Stimulated activated CD4-positive, alpha-beta T cell treated with anti-CD3 and anti-CD28 coated beads, Interleukin-4, amount 100 ng/mL, for 24 hours (primary cell): ENCODE measurements around the gene SPDYE17.
"Not testable (repeated sequence)": the region's sequence is repeated elsewhere in the genome, so short reads cannot be mapped to it uniquely, and the experiment has no call there.

Experiments used
- DNase-seq: peaks from one replicate; pipeline ENCODE4 v3.0.0-alpha.2; 2020

Gene SPDYE17

DNA sequence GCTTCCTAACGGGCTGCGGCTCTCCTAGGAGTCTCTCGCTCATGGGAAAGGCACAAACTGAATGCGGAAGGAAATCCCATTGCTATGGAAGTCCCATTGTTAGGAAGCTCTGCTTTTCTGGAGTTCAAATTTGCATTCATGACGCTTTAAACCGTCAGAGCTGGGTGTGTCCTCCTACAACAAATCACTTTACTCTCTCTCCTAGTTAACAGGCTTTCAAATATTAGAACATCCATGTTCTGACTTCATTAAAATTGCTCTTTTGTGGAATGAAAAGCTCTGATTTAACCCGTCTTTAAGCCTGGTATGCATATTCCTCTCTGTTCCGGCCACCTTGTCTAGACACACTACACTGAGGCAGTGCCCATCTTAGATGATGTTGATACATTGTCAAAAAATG lies at the start of gene SPDYE17:
Gene SPDYE17, minus strand, starts transcription at position 101 of the 400 bp plus-strand sequence. CDS start 1,791 bp downstream, outside the sequence.
- not testable (repeated sequence) for DNase-seq

- DNase-seq = not testable (repeated sequence)
Measured at GRCh38 chr7:77080236-77080635, 48.1 kb upstream of the SPDYE17 start.

- DNase-seq = not testable (repeated sequence)
Measured at GRCh38 chr7:77079624-77080023, 47.5 kb upstream of the SPDYE17 start.

GRCh38 chr7:77079112-77079511 lies 47.0 kb upstream of the SPDYE17 start:
- not testable (repeated sequence) for DNase-seq

DNA sequence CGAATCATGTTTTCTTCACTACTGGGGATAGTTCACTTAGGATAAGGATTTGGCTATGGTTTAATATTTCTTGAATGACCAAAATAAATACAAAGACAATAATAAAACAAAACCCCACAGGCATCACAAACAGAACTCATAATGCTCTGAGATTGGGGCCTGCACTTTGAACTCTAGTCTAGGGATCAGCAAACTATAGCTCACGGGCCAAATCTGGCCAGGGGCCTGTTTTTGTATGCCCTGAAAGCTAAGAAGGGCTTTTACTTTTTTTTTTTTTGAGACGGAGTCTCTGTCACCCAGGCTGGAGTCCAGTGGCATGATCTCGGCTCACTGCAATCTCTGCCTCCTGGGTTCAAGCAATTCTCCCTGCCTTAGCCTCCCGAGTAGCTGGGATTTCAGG lies 44.9 kb upstream of the SPDYE17 start:
- DNase-seq = not testable (repeated sequence)

- DNase-seq = not testable (repeated sequence)
Measured at GRCh38 chr7:77074786-77075396, 42.7 kb upstream of the SPDYE17 start.

DNA sequence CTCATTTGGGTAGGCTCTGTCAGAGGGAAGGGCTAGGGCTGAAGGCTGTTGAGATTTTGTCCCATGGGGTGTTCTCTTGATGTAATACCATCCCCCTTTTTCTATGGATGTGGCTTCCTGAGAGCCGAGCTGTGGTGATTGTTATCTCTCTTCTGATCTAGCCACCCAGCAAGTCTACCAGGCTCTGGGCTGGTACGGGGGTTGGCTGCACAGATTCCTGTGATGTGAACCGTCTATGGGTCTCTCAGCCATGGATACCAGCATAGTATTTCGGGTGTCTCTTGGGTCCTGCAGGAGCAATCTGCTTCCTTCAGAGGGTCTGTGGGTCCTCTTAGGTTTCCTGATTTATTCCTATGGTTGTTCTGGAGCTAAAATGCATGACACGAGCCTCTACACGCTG lies 38.9 kb upstream of the SPDYE17 start:
- not testable (repeated sequence) for DNase-seq

- DNase-seq = not testable (repeated sequence)
Measured at GRCh38 chr7:77065869-77066268, 33.7 kb upstream of the SPDYE17 start.

- not testable (repeated sequence) for DNase-seq
Measured at GRCh38 chr7:77063732-77064131, 31.6 kb upstream of the SPDYE17 start.

GRCh38 chr7:77062557-77062956 lies 30.4 kb upstream of the SPDYE17 start, which contains the start of gene SPDYE18:
Gene SPDYE18 (minus strand): TSS chr7:77062558. CDS start chr7:77060512, 2,046 bp downstream.
- DNase-seq = not testable (repeated sequence)

GRCh38 chr7:77026349-77026748 lies 5.8 kb downstream of the SPDYE17 start:
- not testable (repeated sequence) for DNase-seq

DNA sequence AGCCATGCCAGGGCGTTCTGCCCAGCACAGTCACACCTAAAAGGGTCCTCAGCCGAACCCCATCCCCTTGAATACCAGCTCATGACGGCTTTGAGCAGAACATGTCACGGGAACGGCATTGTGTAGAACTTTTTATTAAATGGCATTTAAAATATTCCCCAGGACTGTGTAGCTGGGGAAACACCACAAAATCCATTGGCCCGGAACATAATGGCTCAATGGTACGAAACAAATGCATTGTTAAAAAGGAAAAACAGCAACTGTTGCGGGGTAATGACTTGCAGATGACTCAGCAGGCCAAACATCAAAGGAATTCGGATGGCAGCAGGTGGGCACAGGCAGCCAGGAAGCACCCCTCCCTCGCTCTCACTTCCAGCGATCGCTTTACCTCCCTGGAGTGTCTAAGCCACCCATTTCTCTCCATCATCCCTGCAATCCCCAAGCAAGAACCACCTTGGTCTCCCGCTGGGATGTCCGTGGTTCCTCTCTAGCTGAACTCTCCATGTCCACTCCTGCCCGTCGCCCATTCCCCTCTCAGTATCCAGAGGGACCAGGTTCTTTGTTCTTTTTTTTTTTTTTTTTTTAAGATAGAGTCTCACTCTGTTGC lies 22.0 kb downstream of the SPDYE17 start:
- DNase-seq = not testable (repeated sequence)

- not testable (repeated sequence) for DNase-seq
Measured at GRCh38 chr7:77008000-77008399, 24.2 kb downstream of the SPDYE17 start.

DNA sequence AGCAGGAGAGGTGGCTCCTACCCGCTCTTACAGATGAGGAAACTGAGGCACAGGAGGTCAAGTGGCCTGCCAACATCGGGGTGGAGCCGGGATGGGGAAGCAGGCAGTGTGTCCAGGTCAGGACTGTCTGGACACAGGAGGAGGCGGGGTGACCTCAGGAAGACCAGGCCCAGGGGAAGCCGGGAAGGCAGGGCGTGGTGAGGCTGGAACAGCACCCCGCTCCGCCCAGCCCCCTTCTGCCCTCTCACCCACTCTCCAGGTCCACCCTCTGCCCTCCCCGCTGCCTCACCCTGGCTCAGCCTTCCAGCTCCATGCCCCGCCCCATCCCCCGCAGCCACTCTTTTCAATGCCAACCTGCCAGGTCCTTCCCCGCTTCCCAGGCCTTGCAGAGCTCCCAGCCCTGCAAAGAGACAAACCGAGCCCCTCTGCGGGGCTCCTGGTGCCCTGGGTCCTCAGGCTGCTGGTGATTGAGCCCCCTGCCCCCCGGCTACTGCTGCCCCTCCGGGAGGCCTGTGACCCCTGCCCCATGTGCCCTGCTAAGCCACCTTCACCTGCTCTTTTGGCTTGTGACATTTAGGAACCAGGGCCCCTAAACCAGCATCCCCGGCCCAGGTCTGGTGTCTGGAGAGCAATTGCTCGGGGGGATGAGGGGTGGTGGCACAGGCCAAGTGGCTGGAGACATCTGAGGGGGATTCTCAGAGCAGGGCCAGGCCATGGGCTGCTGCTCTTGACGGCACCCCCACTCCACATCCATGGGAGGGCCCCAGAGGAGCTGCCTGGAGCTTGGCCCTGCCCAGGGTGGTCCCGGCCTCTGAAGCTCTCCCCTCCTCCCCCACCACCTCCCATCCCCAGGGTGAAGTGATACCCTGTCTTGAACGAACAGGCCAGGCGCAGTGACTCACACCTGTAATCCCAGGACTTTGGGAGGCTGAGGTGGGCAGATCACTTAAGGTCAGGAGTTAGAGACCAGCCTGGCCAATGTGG lies 25.7 kb downstream of the SPDYE17 start:
- not testable (repeated sequence) for DNase-seq

- DNase-seq = not testable (repeated sequence)
Measured at GRCh38 chr7:77005461-77006057, 26.6 kb downstream of the SPDYE17 start.

GRCh38 chr7:77004151-77004550 lies 28.0 kb downstream of the SPDYE17 start:
- not testable (repeated sequence) for DNase-seq

GRCh38 chr7:77003241-77003640 lies 28.9 kb downstream of the SPDYE17 start:
- DNase-seq = not testable (repeated sequence)

DNA sequence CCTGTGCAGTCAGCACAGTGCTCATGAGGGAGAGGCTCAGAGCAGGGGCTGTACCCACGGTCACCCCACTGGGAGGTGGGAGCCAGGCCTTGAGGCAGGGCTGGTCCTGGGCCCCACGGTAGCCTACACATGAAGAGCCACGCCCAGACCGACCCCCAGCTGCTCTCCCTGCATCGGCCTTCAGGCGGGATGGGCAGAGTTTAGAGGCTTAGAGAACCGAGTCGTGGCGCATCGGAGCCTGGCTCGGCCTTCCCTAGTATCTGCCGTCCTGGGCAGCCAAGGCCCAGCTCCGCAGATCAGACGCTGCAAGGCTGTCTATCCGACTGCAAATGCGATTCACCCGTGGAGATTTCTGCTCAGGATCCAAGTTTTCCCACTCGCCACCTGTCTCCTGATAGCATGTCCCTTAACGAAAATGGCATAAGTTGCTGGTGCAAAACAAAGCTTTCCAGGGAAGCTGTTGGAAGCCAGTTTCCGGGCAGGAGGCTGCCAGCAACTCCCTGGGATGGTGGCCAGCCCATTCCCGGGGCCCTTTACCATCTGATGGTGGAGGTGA lies 29.4 kb downstream of the SPDYE17 start:
- DNase-seq = not testable (repeated sequence)

DNA sequence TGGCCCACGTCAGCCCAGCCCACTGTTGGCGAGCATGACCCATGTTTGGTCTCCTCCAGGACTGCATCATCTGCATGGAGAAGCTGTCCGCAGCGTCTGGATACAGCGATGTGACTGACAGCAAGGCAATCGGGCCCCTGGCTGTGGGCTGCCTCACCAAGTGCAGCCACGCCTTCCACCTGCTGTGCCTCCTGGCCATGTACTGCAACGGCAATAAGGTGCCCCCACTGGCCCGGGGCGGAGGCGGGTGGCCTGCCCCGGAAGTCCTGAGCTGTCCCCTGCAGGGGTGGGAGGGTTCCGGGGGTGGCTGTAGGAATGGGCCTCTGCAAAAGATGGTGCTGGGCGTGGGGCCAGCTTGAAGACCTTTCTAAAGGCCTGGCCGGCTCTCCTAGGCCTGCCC lies 30.1 kb downstream of the SPDYE17 start:
- not testable (repeated sequence) for DNase-seq

DNA sequence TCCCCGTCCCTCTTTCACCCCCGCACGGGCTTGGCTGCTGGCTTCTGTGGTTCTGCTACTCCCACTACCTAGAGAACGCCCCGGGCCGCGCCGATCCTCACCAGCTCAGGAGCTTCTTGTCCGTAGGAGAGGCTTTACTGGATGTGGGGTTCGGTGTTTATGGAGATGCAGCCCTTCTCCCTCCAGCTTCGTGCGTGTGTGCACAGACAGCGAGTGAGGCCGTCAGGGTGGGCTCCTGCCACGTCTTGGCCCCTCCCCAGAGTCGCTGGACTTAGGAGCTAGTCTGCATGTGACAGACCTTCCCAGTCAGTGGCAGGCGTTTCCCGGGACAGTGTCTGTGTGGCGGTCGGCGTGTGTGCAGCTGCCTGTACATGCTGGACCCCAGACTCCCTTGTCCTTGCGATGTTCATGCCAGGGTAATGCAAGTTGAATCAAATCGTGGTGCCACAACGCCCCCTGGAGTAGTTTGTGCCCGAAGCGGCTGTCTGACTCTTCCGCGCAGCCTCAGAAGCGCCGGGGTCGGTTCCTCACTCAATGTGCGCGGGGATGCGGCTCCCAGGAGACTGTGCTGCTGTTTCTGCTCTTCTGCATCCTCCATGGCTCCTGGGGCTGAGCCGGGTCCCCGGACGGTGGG lies 32.6 kb downstream of the SPDYE17 start:
- DNase-seq = not testable (repeated sequence)

DNA sequence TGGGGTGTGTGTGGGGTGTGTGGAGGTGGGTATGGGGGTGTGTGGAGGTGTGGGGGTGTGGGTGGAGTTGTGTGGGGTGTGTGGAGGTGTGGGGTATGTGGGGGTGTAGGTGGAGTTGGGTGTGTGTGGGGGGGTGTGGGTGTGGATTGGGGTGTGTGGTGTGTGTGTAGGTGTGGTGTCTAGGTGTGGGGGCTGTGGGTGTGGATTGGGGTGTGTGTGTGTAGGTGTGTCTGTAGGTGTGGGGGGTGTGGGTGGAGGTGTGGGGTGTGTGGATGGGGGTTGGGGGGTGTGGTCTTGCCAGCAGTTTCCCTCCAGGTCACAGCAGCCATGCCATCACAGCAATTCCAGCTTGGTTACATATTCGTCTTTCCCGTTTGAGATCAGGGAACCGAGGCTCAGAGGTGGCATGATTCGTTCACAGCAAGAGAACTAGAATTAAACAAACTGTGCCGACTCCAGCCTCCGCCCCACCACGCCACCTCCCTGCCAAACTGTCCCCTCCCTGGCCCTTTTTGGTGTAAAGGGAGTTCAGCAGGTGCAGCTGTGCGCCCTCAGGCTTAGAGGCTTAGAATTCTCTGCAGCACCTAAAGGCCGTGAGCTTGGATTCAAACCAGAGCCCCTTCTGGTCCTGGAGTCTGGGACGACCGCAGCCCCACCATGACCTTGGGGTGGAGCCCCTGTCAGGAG lies 33.3 kb downstream of the SPDYE17 start:
- DNase-seq = not testable (repeated sequence)
